HCT116 (cell line): Measurements from ENCODE around the gene CASR. TPM values are rescaled to one million over a fixed set of nuclear protein-coding genes. Genes with fewer than 3 reads are reported as not detected.
"Not testable (repeated sequence)": the region's sequence is repeated elsewhere in the genome, so short reads cannot be mapped to it uniquely, and the experiment has no call there.

Source experiments
- ATAC-seq: fragments of 200-7000 bp; cut with Tn5 transposase; 2 replicates; pipeline ENCODE4 v1.9.1; 2020; ENCODE audit warnings: mild to moderate bottlenecking, moderate library complexity
- BruUV-seq: library from RNA; stranded (reverse); fragments of 400-500 nt; replicated peaks from 2 replicates; lab custom pipeline; 2021; lab: Mats Ljungman, UMichigan
- CTCF ChIA-PET: fragments of 300-600 bp; sonication (Branson Sonifier 250); formaldehyde crosslinking; loops from one replicate; lab custom pipeline; 2021; ENCODE audit warnings: antibody characterized with exemption; lab: Charles Lee
- POLR2A ChIA-PET: fragments of 300-600, 350-600 bp; sonication (Branson Sonifier 250); formaldehyde crosslinking; loops from one replicate; lab custom pipeline; 2021; ENCODE audit warnings: antibody characterized with exemption; lab: Charles Lee
- RAD21 ChIA-PET, 2 experiments: fragments of 300-600 bp; sonication (Branson Sonifier 250); formaldehyde crosslinking; loops; one replicate each; lab custom pipeline; 2023; ENCODE audit warnings: low total read pairs in 2 of 2; ENCODE audit not compliant: uncharacterized antibody in 2 of 2, unreplicated experiment in 2 of 2, low non-redundant PET in 1 of 2; lab: Charles Lee
- DNase-seq: peaks from one replicate; pipeline ENCODE4 v3.0.0-alpha.2; 2010; ENCODE audit warnings: low read depth, low spot score
- H2AFZ ChIP-seq: fragments of 200-600 bp; shearing (Covaris generic), sonication (generic); 2 replicates; pipeline ENCODE4 v1.6.1; 2017; ENCODE audit warnings: low read depth, mixed run types, mixed read lengths, antibody characterized with exemption, low read length; ENCODE audit not compliant: poor library complexity, severe bottlenecking
- H3K27ac ChIP-seq: 2 replicates; pipeline ENCODE4 v1.5.1; 2012; ENCODE audit warnings: low read depth, low read length
- H3K27me3 ChIP-seq: fragments of 200-600 bp; sonication (generic); 2 replicates; pipeline ENCODE4 v1.6.1; 2016; ENCODE audit warnings: mixed run types, low read length, mixed read lengths; ENCODE audit not compliant: insufficient read depth
- H3K36me3 ChIP-seq, 2 experiments: fragments of 200-500 bp in 1 of 2; fragments of 200-600 bp in 1 of 2; sonication (Bioruptor generic) in 1 of 2; sonication (generic) in 1 of 2; 2 replicates each; pipeline versions ENCODE4 v1.5.1 to v1.6.1; 2014 to 2016; ENCODE audit warnings: low read length in 2 of 2, inconsistent platforms in 1 of 2, mixed read lengths in 1 of 2, mixed run types in 1 of 2; ENCODE audit not compliant: insufficient read depth in 2 of 2, control insufficient read depth in 1 of 2
- H3K4me1 ChIP-seq, 2 experiments: fragments of 200-600 bp in 1 of 2; sonication (generic) in 1 of 2; 2 replicates each; pipeline versions ENCODE4 v1.5.1 to v1.6.1; 2012 to 2017; ENCODE audit warnings: low read length in 2 of 2, inconsistent platforms in 1 of 2, mild to moderate bottlenecking in 1 of 2, mixed read lengths in 1 of 2, mixed run types in 1 of 2, moderate library complexity in 1 of 2; ENCODE audit not compliant: insufficient read depth in 2 of 2, control insufficient read depth in 1 of 2
- H3K4me2 ChIP-seq: fragments of 200-600 bp; sonication (generic); 2 replicates; pipeline ENCODE4 v1.6.1; 2017; ENCODE audit warnings: mixed run types, low read length, mixed read lengths
- H3K4me3 ChIP-seq, 2 experiments: fragments of 200-600 bp in 1 of 2; sonication (generic) in 1 of 2; replicated peaks in 1 of 2; 2 replicates each; pipeline ENCODE4 v1.5.1; 2011 to 2016; ENCODE audit warnings: low read length in 2 of 2, control low read depth in 1 of 2, low read depth in 1 of 2, mild to moderate bottlenecking in 1 of 2, mixed read lengths in 1 of 2, mixed run types in 1 of 2
- H3K79me2 ChIP-seq: fragments of 200-600 bp; sonication (generic); 2 replicates; pipeline ENCODE4 v1.6.1; 2017; ENCODE audit warnings: mild to moderate bottlenecking, mixed run types, low read length, moderate library complexity, mixed read lengths; ENCODE audit not compliant: insufficient read depth
- H3K9ac ChIP-seq: fragments of 200-600 bp; sonication (generic); 2 replicates; pipeline ENCODE4 v1.6.1; 2016; ENCODE audit warnings: low read length, mixed read lengths
- H3K9me2 ChIP-seq: fragments of 200-600 bp; sonication (generic), shearing (Covaris generic); 2 replicates; pipeline ENCODE4 v1.6.1; 2017; ENCODE audit warnings: mixed run types, mild to moderate bottlenecking, moderate library complexity; ENCODE audit not compliant: insufficient read depth
- H3K9me3 ChIP-seq, 2 experiments: fragments of 200-500 bp in 1 of 2; fragments of 200-600 bp in 1 of 2; sonication (Bioruptor generic) in 1 of 2; sonication (generic) in 1 of 2; 2 replicates each; pipeline ENCODE4 v1.6.1; 2014 to 2017; ENCODE audit warnings: low read length in 2 of 2, mixed read lengths in 2 of 2, inconsistent platforms in 1 of 2, low read depth in 1 of 2, mild to moderate bottlenecking in 1 of 2, mixed run types in 1 of 2, moderate library complexity in 1 of 2; ENCODE audit not compliant: control insufficient read depth in 1 of 2, insufficient read depth in 1 of 2
- H4K20me1 ChIP-seq: fragments of 200-600 bp; sonication (generic), shearing (Covaris generic); 2 replicates; pipeline ENCODE4 v1.6.1; 2017; ENCODE audit warnings: mixed run types, mild to moderate bottlenecking, moderate library complexity; ENCODE audit not compliant: insufficient read depth
- ATF3 ChIP-seq: IDR thresholded peaks from 2 replicates; pipeline ENCODE4 v1.6.1; 2012
- CBX3 ChIP-seq: IDR thresholded peaks from 2 replicates; pipeline ENCODE4 v1.6.1; 2012; ENCODE audit warnings: low read depth
- EGR1 ChIP-seq: IDR thresholded peaks from 2 replicates; pipeline ENCODE4 v1.6.1; 2012; ENCODE audit warnings: low read depth
- ELF1 ChIP-seq: IDR thresholded peaks from 2 replicates; pipeline ENCODE4 v1.6.1; 2012; ENCODE audit warnings: low read depth, borderline replicate concordance
- JUND ChIP-seq: IDR thresholded peaks from 2 replicates; pipeline ENCODE4 v1.6.1; 2012
- SP1 ChIP-seq: IDR thresholded peaks from 2 replicates; pipeline ENCODE4 v1.6.1; 2012; ENCODE audit warnings: low read depth
- YY1 ChIP-seq: IDR thresholded peaks from 2 replicates; pipeline ENCODE4 v1.6.1; 2011; ENCODE audit warnings: low read length, low read depth, moderate library complexity, mild to moderate bottlenecking; ENCODE audit not compliant: insufficient replicate concordance; ENCODE audit errors: extremely low read depth
- intact Hi-C: fragments of 100-400 bp; cut with micrococcal nuclease; formaldehyde crosslinking; loops from 2 replicates; pipeline ENCODE4 v1.10.0; 2022
- total RNA-seq: library from RNA; stranded (reverse); gene quantifications from one replicate; pipeline ENCODE4 v1.2.1, GENCODE V29; 2021; ENCODE audit not compliant: unreplicated experiment

The CASR gene
- total RNA-seq, 1 experiment from 2014 or later = not detected

GRCh38 chr3:122169911-122170310 lies 13.6 kb upstream of the CASR start:
- POLR2A ChIA-PET = no interaction called here
- H2AFZ ChIP-seq = no peak overlapping the region
- H3K9me3 ChIP-seq = peaks cover 0 to 3% of the 10 kb centered on the region in 2 experiments; a peak in 2 of 4 replicates
- BruUV-seq = no TSS peak
- no peak overlapping the region for H3K27ac ChIP-seq
- H3K9me2 ChIP-seq = no peaks in the 10 kb centered on the region; the same call in 1 of the 2 replicates
- no peaks in the 10 kb centered on the region for H4K20me1 ChIP-seq
- ATAC-seq (no peak), DNase-seq (no peak)
- RAD21 ChIA-PET = no interaction called here
- CTCF ChIA-PET = no interaction called here
- no peaks in the 10 kb centered on the region for H3K36me3 ChIP-seq
- H3K4me1 ChIP-seq = no peaks in the 10 kb centered on the region
- H3K27me3 ChIP-seq = no peaks in the 10 kb centered on the region
- intact Hi-C loops = no loop called here
- no peak overlapping the region for H3K4me3 ChIP-seq
- H3K4me2 ChIP-seq = no peak overlapping the region
- no peak for TF ChIP-seq ATF3
- no peaks in the 10 kb centered on the region for H3K79me2 ChIP-seq
- no peak overlapping the region for H3K9ac ChIP-seq

GRCh38 chr3:122171361-122171760 lies 12.1 kb upstream of the CASR start:
- H3K27ac ChIP-seq, H3K27me3 ChIP-seq, intact Hi-C loops, H3K4me1 ChIP-seq, ATAC-seq, H3K79me2 ChIP-seq, CTCF ChIA-PET, RAD21 ChIA-PET, H4K20me1 ChIP-seq, H3K9me3 ChIP-seq, H3K4me2 ChIP-seq, H3K36me3 ChIP-seq, H3K9ac ChIP-seq, H3K4me3 ChIP-seq, H2AFZ ChIP-seq, BruUV-seq, H3K9me2 ChIP-seq, DNase-seq, POLR2A ChIA-PET: not testable (repeated sequence)

- ATAC-seq (no peak), DNase-seq (no peak)
- no TSS peak for BruUV-seq
- intact Hi-C loops = no loop called here
- H3K9me2 ChIP-seq = no peaks in the 10 kb centered on the region
- no peak overlapping the region for H3K4me2 ChIP-seq
- POLR2A ChIA-PET = no interaction called here
- no peaks in the 10 kb centered on the region for H3K4me1 ChIP-seq
- peaks cover 11% of the 10 kb centered on the region for H3K27me3 ChIP-seq
- H3K79me2 ChIP-seq = no peaks in the 10 kb centered on the region
- H3K36me3 ChIP-seq = no peaks in the 10 kb centered on the region
- CTCF ChIA-PET = no interaction called here
- H3K4me3 ChIP-seq = no peak overlapping the region
- no peaks in the 10 kb centered on the region for H3K9me3 ChIP-seq
- H3K27ac ChIP-seq = no peak overlapping the region
- no peak overlapping the region for H3K9ac ChIP-seq
- H4K20me1 ChIP-seq = no peaks in the 10 kb centered on the region
- TF ChIP-seq ELF1 = no peak
- TF ChIP-seq YY1 = no peak
- no peak for TF ChIP-seq SP1
- no peak for TF ChIP-seq EGR1
- TF ChIP-seq JUND = no peak
- no peak for TF ChIP-seq CBX3
- no peak overlapping the region for H2AFZ ChIP-seq
- RAD21 ChIA-PET = no interaction called here
Observed at GRCh38 chr3:122178711-122179110, 4.8 kb upstream of the CASR start.
